ENCODE data around the gene INSIG2. TPM values are rescaled to one million over a fixed set of nuclear protein-coding genes. Genes with fewer than 3 reads are reported as not detected.

INSIG2 gene
- total RNA-seq, 1 experiment from 2014 or later, result 7.1 TPM

DNA sequence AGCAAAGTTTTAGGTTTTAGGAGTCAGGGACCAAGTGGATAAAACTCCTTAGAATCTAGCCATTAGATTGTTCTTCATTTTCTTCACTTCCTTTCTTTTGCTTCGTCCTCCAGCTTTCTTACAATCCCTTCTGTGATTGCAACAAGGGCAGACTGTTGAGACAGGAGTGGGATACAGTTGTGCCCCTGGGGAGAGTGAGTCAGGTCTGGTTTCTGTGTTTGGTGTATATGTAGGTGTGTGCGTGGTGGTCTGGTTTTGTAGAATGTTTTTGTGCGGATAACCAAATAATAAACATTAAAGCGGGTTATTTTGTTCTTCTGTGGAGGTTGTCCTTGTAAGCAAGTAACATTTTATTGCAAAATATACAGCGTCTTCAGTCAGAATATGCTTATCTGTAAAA is 7.3 kb downstream of the INSIG2 start:
- no peak for DNase-seq (ENCODE audit: extremely low read depth, low read depth)

DNA sequence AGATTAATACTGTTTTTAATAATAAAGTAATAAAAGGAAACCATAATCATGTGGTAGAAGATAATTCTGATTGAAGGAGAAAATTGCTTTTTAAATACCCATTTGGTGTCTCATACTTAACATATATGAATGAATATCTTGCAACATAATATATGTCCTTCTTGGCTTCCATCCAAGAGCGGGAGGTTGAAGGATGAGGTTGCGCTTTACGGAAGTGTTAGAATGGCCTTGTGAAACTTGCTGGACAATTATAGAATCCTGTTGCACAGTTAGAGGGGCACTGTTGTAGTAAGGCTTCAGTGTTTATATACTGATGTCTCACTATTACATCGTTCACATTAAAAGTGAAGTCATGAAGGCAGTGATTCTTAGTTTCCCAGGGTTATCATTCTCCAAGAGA is 9.4 kb downstream of the INSIG2 start:
- peak; percentile 38 for DNase-seq (ENCODE audit: extremely low read depth, low read depth)

DNA sequence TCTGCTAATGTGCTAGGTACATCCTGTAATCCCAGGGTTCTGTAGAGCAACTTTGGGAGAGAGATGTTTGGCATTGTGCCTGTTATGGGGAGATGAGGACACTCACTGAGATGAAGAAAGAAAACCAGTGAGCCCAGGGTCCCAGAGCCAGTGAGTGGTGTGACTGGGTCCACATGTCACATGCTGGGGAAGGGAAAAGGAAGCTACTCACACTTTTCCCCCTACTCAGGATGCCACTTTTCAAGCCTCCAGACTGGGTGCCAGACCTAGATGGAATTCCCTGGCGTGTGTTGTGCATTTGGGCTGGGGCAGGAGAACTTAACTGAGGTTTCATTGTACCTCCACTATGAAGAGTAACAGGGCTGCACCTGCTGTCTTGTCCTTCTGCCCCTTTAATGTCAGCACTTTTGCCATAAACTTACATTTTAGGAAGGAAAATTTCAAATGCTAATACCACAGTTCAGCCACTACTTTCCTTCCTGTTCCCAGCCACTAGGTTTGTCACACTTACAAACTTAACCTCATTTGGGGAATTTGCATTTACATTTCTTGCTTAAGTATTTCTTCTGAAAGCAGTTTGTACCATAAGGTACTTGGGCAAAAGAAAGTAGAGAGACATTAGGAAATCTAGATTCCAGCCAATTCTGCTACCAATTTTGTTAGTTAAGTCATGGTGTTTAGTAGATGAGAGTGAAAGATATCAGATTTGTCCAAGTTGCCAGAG is 10.2 kb downstream of the INSIG2 start:
- DNase-seq (ENCODE audit: extremely low read depth, low read depth), result no peak

DNA sequence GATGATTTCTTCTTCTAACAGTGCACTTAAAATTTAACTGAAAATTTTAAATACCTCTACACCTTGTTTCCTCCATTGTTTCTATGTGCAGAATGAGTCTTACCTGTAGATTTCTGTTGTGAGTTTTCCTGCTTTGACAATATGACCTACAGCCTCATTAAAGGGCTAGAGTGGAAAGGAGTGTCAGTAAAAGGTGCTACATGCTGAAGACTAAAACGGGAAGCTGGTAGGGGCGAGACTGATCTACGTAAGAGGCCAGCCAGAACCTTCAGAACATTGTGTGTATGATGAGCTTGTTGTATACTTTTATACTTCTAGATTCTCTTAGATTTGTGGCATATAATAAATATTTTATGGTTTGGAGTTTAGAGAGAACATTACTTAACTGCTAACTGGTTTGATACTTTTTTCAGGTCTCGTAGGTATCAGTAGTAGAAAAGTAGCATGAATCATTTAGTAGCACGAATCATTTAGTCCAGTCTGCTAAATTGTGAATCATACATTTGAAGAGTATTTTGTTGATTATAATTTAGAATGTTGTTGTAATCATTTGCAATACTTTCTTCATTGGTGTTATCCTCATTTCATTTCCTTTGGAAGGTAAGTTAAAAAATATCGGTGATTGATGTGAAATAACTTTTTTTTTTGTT is 14.3 kb downstream of the INSIG2 start:
- no peak for DNase-seq (ENCODE audit: extremely low read depth, low read depth)

DNA sequence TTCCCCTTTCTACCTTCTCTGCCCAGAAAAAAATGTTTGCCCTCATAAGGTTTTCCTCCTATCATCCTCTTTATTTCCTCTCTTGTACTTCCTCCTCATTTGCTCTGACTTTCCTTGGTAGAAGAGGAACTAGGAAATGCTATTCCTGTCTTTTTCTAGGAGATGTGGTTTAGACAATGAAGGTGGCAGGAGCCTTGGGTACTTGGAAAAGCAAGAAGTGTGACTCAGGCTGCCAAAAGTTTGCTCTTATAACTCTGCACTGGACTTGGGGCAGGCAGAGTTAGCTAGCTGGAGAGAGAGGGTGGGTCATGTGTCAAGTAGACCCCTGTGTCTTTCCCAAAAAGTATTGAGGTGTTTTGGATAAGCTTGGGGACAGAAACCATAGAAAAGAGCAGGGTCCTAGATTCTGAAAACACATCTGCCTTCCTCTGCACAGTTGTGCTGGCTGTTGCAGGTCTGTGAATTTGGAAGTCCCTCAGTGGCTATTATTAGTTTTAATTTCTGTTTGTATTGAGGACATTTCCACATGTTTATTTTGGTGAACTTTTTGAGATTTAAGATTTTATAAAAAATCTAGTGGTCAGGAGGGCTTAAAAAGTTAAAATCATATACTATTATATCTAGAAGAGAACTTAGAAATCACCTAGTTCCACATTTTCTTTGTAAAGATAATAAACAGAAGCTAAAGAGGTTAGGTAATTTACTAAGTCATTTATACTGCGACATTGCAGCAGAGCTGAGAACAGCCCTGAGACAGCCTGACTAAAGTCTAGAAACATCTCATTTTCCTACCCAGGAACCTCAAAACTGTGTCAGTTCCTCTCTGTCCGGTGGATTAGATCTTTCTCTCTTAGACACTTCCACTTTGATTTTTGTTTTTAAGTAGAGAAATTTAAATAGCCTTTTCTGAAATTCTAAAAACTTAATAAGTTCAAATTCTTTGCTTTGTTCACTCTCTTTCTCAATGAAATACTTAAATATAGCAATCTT is 16.0 kb downstream of the INSIG2 start:
- no peak for DNase-seq (ENCODE audit: extremely low read depth, low read depth)

DNA sequence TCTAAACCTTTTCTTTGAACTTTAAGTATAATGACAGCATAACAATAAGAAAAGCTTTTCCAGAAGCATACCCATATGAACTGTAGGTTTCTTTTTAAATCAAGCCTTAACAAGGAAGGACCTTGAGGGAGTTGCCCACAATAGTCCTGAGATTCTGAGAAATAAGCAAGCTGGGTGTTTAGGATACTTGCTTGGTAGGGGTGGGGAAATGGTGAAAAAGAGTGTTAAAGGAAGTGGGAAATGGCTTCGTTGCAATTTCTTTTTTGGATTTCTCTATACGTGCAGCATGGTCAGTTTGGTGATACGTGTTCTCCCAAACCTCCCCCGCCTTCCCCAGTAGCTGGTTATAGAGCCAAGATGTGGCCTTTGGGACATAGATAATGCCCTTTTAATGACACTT is 17.2 kb downstream of the INSIG2 start:
- no peak for DNase-seq (ENCODE audit: extremely low read depth, low read depth)

DNA sequence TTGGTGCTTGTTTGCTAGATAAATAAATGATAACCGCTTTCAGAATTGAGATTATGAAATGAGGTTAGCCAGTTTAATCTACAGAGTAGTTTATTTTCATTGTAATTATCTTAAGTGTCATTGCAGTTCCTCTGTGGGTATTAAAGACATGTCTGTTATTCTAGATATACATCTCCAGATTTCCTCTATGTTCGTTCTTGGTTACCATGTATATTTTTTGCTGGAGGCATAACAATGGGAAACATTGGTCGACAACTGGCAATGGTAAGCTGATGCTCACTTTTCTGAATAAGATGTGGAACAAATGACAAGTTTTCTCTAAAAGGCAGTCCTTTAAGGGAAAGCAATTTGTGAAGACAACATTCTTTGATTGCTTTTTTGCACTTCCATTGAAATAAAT is 18.7 kb downstream of the INSIG2 start:
- DNase-seq (ENCODE audit: extremely low read depth, low read depth), result no peak

DNA sequence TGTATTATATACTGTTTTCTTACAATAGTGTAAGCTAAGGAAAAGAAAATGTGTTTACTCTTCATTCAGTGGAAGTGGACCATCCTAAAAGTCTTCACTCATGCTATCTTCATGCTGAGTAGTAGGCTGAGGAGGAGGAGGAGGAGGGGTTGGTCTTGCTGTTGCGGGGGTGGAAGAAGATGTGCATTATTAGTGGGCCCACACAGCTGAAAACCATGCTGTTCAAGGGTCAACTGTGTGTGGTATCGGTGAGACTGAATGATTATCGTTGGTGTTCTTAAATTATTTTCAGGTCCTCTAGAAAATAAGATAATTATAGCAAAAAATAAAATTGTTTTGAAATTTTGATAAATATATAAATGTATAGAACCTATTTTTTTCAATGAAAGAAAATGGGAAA is 22.0 kb downstream of the INSIG2 start:
- no peak for DNase-seq (ENCODE audit: extremely low read depth, low read depth)

DNA sequence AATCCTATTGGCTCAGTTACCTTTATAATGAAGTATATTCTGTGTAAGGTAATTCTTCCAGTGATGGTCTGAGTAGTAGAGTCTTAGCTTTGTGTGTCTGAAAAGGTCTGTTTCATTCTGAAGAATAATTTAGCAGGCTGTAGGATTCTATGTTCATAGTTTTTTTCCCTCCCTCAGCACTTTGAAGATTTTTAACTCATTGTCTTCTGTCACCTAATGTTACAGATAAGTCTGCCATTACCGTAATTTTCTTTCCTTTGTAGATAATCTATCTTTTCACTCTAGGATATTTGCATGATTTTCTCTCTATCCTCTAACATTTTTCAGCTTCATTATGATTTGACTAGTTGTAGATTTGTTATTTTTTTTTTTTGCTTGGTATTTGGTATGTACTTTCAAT is 22.7 kb downstream of the INSIG2 start:
- no peak for DNase-seq (ENCODE audit: extremely low read depth, low read depth)

DNA sequence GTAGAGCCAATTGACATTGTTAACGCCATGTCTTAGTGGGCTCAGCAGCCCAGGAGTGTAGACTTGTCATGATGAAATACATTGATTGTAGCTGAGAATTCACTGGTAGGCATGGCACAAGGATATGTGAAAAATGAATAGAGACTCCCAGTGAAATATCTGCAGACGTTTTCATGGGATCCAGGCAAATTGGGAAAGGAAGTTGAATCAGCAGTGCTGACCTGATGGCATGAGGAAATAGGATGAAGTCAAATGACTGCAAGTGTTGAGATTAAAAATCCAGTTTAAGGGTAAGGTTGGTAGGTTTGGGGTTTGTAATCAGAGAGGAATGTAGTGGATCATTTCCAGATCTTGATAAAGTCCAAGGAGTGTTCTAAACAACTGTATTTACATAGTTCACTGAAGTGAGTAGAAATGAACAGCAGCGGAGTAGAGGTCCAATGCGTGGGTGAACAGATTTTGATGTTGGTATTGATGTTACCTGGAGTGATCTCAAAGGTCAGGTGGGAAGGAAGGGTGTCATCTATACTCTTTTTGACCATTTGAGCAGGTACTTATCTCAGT is 24.6 kb downstream of the INSIG2 start:
- DNase-seq (ENCODE audit: extremely low read depth, low read depth), result no peak

DNA sequence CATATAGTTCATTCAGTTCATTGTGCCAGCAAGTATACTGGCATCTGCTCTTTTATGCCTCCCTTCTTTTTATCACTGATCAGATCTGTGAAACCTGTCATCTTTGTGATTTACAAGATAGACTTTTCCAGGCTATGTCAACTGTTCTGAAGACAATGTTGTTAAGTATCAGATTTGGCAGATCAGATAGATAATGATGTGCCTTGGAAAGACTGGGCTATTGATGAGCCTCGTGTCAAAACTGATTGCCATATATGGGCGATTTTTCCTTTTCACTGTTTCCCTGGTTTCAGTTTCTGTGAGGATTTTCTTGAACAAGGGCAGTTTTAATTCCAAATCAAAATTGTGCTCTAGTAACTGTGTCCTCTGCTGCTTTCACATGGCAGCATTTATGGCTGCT is 26.6 kb downstream of the INSIG2 start:
- no peak for DNase-seq (ENCODE audit: extremely low read depth, low read depth)

DNA sequence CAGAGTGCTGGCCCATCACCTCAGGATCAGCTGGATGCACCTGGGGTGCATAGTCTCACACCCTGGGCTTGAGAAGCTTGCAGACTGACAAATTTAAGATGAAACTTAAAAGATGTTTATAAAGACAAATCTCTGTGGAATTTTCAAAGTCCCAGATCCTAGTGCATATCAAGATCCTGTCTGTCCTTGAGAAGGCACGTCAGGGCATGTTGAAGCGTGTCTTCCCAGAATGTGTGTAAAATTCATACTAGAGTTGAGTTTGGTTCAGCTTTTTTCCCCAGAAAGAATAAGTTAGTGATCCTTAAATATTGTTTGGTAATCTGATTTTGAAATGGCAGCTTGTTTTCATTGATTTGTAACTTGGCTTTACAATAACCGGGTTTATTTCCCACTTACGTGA is 27.5 kb downstream of the INSIG2 start:
- DNase-seq (ENCODE audit: extremely low read depth, low read depth), result no peak

DNA sequence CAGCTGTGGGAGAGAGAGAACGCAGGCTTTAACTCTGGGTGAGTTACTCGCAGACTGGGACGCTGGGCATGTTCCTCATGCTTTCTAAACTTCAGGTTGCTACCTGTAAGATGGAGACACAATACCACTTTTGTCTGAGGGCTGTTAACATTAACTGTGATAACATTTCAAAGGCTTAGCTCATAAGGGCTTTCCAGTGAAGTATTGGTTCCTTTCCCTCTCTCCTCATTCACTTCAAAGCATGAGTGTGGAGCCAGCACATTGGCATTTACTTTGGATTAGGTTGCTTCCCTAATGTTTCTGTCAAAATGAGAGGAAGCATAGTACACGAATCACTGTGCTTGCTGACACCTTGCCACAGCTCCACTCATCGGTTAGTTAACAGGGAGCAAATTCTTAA is 30.2 kb downstream of the INSIG2 start:
- no peak for DNase-seq (ENCODE audit: extremely low read depth, low read depth)

DNA sequence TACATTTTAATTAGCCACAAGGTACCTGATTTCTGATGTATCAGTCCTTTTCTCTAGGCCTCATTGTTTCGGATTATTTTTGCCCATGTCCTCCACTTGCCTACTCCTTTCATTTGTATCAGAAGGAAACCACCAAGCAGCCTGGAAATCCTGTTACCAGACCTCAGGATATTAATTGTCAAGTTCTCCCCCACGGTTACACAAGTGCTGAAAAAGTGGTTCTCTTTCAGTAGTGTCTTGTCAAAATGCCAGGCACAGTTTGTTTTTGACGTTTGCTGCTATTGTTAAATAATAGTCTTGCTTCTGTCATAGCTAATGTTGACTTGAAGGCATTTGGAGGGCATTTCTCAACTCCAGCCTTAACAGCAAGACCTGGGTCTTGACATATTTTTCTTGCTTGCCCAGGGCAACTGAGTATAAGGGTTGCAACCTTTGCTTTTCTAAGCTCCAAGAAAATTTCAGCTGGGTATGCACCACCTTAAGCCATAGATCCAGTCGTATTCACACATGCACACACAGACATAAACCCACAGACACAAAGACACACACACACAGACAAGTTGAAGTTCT is 31.0 kb downstream of the INSIG2 start:
- DNase-seq (ENCODE audit: extremely low read depth, low read depth), result no peak

DNA sequence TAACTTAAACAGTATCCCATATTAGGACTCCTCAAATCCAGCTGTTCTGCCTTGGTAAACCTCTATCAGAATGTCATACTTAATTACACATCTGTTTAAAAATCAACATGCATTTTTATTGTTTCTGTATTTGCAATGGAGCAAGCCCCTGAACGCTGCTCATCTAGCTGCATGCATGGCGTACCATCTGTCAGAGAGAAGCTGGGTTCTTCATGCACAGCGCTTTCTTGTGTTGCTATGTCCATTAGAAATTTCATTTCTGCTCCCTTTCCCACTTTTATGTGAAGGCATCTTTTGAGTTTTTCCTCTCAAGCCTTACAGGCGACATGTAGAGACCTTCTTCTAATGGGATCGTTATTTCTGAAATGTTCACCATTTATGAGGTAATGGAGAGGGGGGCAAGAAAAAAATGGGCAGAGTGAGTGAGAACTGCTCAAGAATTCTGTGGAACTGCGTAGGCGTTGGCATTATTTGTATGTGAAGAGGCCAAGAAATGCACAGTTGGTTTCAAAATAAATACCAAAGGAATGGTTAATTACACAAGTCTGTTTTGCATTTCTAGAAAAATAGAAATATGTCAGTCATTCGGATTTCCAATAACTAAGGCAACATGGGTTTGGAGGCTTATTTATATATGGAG is 31.6 kb downstream of the INSIG2 start:
- DNase-seq (ENCODE audit: extremely low read depth, low read depth), result no peak

DNA sequence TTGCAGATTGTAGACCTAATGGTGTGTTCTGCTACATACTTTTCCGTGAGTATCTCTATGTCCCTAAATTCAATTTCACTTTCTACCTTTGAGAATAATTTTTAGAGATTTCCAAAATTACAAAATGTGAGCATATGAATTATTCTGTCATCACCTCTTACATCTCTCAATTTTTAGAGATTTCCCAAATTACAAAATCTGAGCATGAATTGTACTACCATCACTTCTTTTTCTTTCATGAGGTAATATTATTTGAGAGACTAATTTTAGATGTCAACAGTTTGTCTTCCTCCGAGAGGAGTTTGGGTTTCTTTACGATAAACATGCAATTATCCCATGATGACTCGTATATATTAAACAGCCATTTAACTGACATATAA is 32.1 kb downstream of the INSIG2 start:
- DNase-seq (ENCODE audit: extremely low read depth, low read depth), result no peak

DNA sequence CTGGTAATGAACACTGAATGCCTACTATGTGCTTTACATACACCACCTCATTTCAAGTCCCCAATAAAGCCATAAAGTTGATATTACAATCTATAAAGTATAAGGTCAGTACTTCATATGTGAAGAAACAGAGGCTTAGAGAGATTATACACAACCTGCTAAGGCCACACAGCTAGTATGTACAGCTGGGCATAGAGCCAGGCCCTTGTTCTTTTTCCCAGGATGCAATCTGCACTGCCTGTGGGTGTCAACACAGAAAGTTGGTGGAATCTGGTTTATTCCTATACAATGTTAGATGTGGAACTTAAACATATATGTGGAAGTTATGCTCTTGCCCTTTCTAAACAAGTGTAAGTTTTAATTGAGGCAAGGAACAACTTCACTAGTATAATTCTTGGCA is 32.8 kb downstream of the INSIG2 start:
- no peak for DNase-seq (ENCODE audit: extremely low read depth, low read depth)

DNA sequence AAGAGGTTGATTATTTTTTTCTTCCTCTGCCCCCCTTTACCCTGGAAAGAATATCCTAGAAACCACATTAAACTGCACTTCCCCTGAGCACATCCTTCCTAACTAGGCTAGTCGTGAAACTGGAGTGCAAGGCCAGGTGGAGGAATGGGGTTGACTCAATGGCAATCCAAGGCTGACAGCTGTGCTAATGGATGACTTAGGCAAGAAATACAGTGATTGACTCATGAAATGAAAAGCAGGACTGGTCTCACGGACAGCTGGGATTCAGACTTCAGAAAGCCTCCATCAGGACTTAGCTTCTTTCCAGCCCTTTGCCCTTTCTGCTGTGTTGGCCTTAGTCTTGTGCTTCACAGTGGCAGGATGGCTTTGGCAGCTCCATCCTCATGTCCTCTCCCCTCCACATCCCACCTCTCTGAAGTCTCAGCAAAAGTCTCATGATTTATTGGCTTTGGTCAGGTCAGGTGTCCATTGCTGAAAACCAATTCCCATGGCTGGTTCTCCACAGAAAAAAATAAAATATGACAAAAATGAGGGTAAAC is 33.8 kb downstream of the INSIG2 start:
- DNase-seq (ENCODE audit: extremely low read depth, low read depth), result no peak

DNA sequence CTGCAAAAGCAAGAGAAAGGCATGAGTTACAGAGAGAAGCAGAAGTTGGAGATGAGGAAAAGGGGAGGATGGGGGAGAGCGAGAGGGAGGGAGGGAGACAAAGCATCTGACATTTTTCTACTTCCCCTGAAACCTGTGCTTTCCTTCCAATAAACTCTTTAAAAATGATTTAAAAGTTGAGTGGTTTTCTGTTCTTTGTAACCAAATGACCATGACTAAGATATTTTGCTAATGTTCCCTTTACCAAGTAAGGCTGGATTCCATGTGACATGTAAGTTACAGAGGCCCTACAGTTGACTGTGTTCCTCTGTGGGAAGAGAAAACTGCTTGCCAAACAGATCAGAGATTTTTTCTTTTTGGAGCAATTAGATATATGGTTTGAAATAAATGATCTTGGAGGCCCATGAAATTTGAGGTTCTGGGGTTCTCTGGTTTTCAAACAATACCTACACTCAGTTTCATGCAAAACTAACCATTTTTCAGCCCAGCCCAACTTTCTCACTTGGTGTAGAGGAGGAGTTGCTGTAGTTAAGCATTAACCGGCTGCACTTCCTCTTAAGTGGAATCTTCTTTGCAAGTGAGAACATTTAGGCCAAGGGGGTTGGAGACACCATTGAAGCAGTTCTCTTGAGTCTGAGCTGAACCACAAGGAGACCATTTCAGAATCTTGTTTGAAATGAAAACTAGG is 34.5 kb downstream of the INSIG2 start:
- no peak for DNase-seq (ENCODE audit: extremely low read depth, low read depth)
